HG03558 (cell line): ENCODE measurements around the gene RABL6.
"Not testable (repeated sequence)": the region's sequence is repeated elsewhere in the genome, so short reads cannot be mapped to it uniquely, and the experiment has no call there.

Experiments
- ATAC-seq: cut with Tn5 transposase; IDR thresholded peaks from one replicate; pipeline ENCODE4 v1.9.1; 2021; ENCODE audit warnings: moderate number of reproducible peaks; ENCODE audit not compliant: unreplicated experiment; ENCODE audit errors: extremely low read depth

The RABL6 gene

GRCh38 chr9:136843801-136844740 is 36.3 kb downstream of the RABL6 start:
- ATAC-seq: not testable (repeated sequence)

GRCh38 chr9:136844761-136845464 is 37.2 kb downstream of the RABL6 start:
- no peak for ATAC-seq

- no peak for ATAC-seq
Observed at GRCh38 chr9:136845465-136846260, 37.9 kb downstream of the RABL6 start.

- ATAC-seq: no peak
Observed at GRCh38 chr9:136846376-136847087, 38.8 kb downstream of the RABL6 start.

- no peak for ATAC-seq
Observed at GRCh38 chr9:136847088-136847825, 39.5 kb downstream of the RABL6 start.

- no peak for ATAC-seq
Observed at GRCh38 chr9:136847826-136848392, 40.2 kb downstream of the RABL6 start.

- no peak for ATAC-seq
Observed at GRCh38 chr9:136848393-136849037, 40.8 kb downstream of the RABL6 start.

GRCh38 chr9:136849038-136849959 is 41.6 kb downstream of the RABL6 start, which contains the start of gene PHPT1:
TSS of gene PHPT1 (plus strand) at chr9:136849409. CDS start at chr9:136849431, 22 bp downstream.
- ATAC-seq: peak; percentile 48

GRCh38 chr9:136849960-136850865 is 42.5 kb downstream of the RABL6 start:
- no peak for ATAC-seq

- ATAC-seq: no peak
Observed at GRCh38 chr9:136850866-136851775, 43.4 kb downstream of the RABL6 start.

GRCh38 chr9:136851941-136852663 is 44.4 kb downstream of the RABL6 start, which contains the start of gene MAMDC4:
TSS of gene MAMDC4 (plus strand) at chr9:136852346. CDS start at chr9:136852417, 71 bp downstream.
- no peak for ATAC-seq

- no peak for ATAC-seq
Observed at GRCh38 chr9:136852664-136853595, 45.2 kb downstream of the RABL6 start.

GRCh38 chr9:136853596-136854112 is 45.9 kb downstream of the RABL6 start:
- no peak for ATAC-seq
